Activated CD4-positive, alpha-beta T cell treated with anti-CD3 and anti-CD28 coated beads, Interleukin-2, amount 50 U/mL, for 24 hours (primary cell): Measurements from ENCODE around the gene CADPS.

ENCODE experiments used
- DNase-seq, 2 donors: peaks; one replicate each; pipeline ENCODE4 v3.0.0-alpha.2; 2020; ENCODE audit warnings: low read depth in 1 of 2, low spot score in 1 of 2

Gene CADPS

GRCh38 chr3:62812631-62813030 is 62.6 kb downstream of the CADPS start:
- no peak for DNase-seq

GRCh38 chr3:62811119-62811518 is 64.1 kb downstream of the CADPS start:
- no peak for DNase-seq

GRCh38 chr3:62809369-62809768 is 65.8 kb downstream of the CADPS start:
- DNase-seq, result no peak

GRCh38 chr3:62805580-62806277 is 69.5 kb downstream of the CADPS start:
- no peak for DNase-seq

- DNase-seq, result no peak
Observed at GRCh38 chr3:62805106-62805505, 70.1 kb downstream of the CADPS start.

GRCh38 chr3:62803276-62803675 is 71.9 kb downstream of the CADPS start:
- DNase-seq, result no peak

- no peak for DNase-seq
Observed at GRCh38 chr3:62798000-62798399, 77.2 kb downstream of the CADPS start.

- no peak for DNase-seq
Observed at GRCh38 chr3:62797132-62797531, 78.1 kb downstream of the CADPS start.

GRCh38 chr3:62795978-62796657 is 79.1 kb downstream of the CADPS start:
- no peak for DNase-seq

- DNase-seq, result no peak
Observed at GRCh38 chr3:62793946-62794345, 81.3 kb downstream of the CADPS start.

GRCh38 chr3:62785384-62785783 is 89.8 kb downstream of the CADPS start:
- no peak for DNase-seq

GRCh38 chr3:62781121-62781520 is 94.1 kb downstream of the CADPS start:
- DNase-seq, result no peak

GRCh38 chr3:62777674-62778073 is 97.5 kb downstream of the CADPS start:
- no peak for DNase-seq

GRCh38 chr3:62777130-62777529 is 98.1 kb downstream of the CADPS start:
- DNase-seq, result no peak

- no peak for DNase-seq
Observed at GRCh38 chr3:62774221-62774620, 101.0 kb downstream of the CADPS start.

- DNase-seq, result no peak
Observed at GRCh38 chr3:62771331-62772072, 103.7 kb downstream of the CADPS start.

- DNase-seq, result no peak
Observed at GRCh38 chr3:62768896-62769295, 106.3 kb downstream of the CADPS start.

GRCh38 chr3:62761711-62762110 is 113.5 kb downstream of the CADPS start:
- no peak for DNase-seq

GRCh38 chr3:62761311-62761710 is 113.9 kb downstream of the CADPS start:
- DNase-seq, result no peak

- DNase-seq, result no peak
Observed at GRCh38 chr3:62758296-62759066, 116.7 kb downstream of the CADPS start.

GRCh38 chr3:62757045-62757444 is 118.2 kb downstream of the CADPS start:
- no peak for DNase-seq
